CD4-positive, alpha-beta T cell (primary cell): ENCODE results near the gene NDUFS1. TPM values are rescaled to one million over a fixed set of nuclear protein-coding genes. Genes with fewer than 3 reads are reported as not detected.
"Not testable (repeated sequence)": the region's sequence is repeated elsewhere in the genome, so short reads cannot be mapped to it uniquely, and the experiment has no call there.

Source experiments
- ATAC-seq: fragments of 200-7000 bp; cut with Tn5 transposase; one replicate; pipeline ENCODE4 v1.10.0; 2022; ENCODE audit warnings: mild to moderate bottlenecking; ENCODE audit not compliant: poor library complexity
- CTCF ChIA-PET: fragments of 350-600 bp; sonication (Branson Sonifier 250); formaldehyde crosslinking; loops from one replicate; lab custom pipeline; 2021; ENCODE audit warnings: antibody characterized with exemption, inconsistent platforms; lab: Charles Lee
- POLR2A ChIA-PET: fragments of 350-600 bp; sonication (Branson Sonifier 250); formaldehyde crosslinking; loops from one replicate; lab custom pipeline; 2021; ENCODE audit warnings: antibody characterized with exemption, inconsistent platforms; lab: Charles Lee
- DNase-seq, 14 experiments: peaks; one replicate each; pipeline ENCODE4 v3.0.0-alpha.2; 2013 to 2020; ENCODE audit warnings: mixed read lengths in 2 of 14
- H3K27ac ChIP-seq, 2 donors: one replicate each; pipeline versions ENCODE4 v1.5.1 to v1.7.0; 2013; ENCODE audit warnings: low read length in 2 of 2, low read depth in 1 of 2, mild to moderate bottlenecking in 1 of 2
- H3K27me3 ChIP-seq, 2 experiments: 1 replicate in 1 of 2; 2 replicates in 1 of 2; pipeline versions ENCODE4 v1.6.1 to v1.7.0; 2013; ENCODE audit warnings: low read length in 2 of 2, control low read depth in 1 of 2, mild to moderate bottlenecking in 1 of 2, moderate library complexity in 1 of 2; ENCODE audit not compliant: insufficient read depth in 2 of 2, control insufficient read depth in 1 of 2
- H3K36me3 ChIP-seq: one replicate; pipeline ENCODE4 v1.6.1; 2013; ENCODE audit warnings: low read length, control low read depth; ENCODE audit not compliant: insufficient read depth
- H3K4me1 ChIP-seq: one replicate; pipeline ENCODE4 v1.6.1; 2013; ENCODE audit warnings: low read length, control low read depth; ENCODE audit not compliant: insufficient read depth
- H3K4me3 ChIP-seq: one replicate; pipeline ENCODE4 v1.5.1; 2013; ENCODE audit warnings: mild to moderate bottlenecking, low read length, moderate library complexity
- H3K9me3 ChIP-seq, 2 experiments: 1 replicate in 1 of 2; 2 replicates in 1 of 2; pipeline versions ENCODE4 v1.6.1 to v1.7.0; 2013; ENCODE audit warnings: low read length in 2 of 2, mild to moderate bottlenecking in 2 of 2, control low read depth in 1 of 2, moderate library complexity in 1 of 2; ENCODE audit not compliant: control insufficient read depth in 1 of 2, insufficient read depth in 1 of 2
- H3K27ac Mint-ChIP-seq: one replicate; pipeline ENCODE4 v1.8.0; 2020; ENCODE audit warnings: mixed read lengths
- H3K27me3 Mint-ChIP-seq: one replicate; pipeline ENCODE4 v1.8.0; 2021; ENCODE audit warnings: mixed read lengths
- H3K36me3 Mint-ChIP-seq: one replicate; pipeline ENCODE4 v1.8.0; 2021; ENCODE audit warnings: low read depth, mixed read lengths
- H3K4me1 Mint-ChIP-seq: one replicate; pipeline ENCODE4 v1.8.0; 2021; ENCODE audit warnings: low read depth, mixed read lengths
- H3K4me3 Mint-ChIP-seq: one replicate; pipeline ENCODE4 v1.8.0; 2020; ENCODE audit warnings: mild to moderate bottlenecking, mixed read lengths
- H3K9me3 Mint-ChIP-seq: one replicate; pipeline ENCODE4 v1.8.0; 2020; ENCODE audit warnings: mixed read lengths
- CTCF ChIP-seq: fragments of 200-600 bp; IDR thresholded peaks from one replicate; pipeline ENCODE4 v1.8.0; 2022; ENCODE audit warnings: antibody characterized with exemption, mild to moderate bottlenecking
- intact Hi-C, 2 experiments: fragments of 100-400 bp; cut with DNase I in 1 of 2; cut with micrococcal nuclease in 1 of 2; formaldehyde crosslinking; loops; one replicate each; pipeline versions ENCODE4 v1.15.1 to v1.9.0; 2023 to 2025; cut with DNase I, micrococcal nuclease
- polyA plus RNA-seq, 2 donors: library from polyadenylated mRNA; unstranded; fragments of 120-200 nt; gene quantifications; one replicate each; pipeline ENCODE4 v1.2.1, GENCODE V29; 2013
- total RNA-seq, 174 experiments: library from RNA in 2 of 174; stranded (reverse) in 2 of 174; gene quantifications; one replicate each; pipeline ENCODE4 v1.2.3 and lab custom pipeline; 2021 to 2026

Gene NDUFS1
- total RNA-seq: 10 to 100 TPM; 33.4 to 34.3 TPM
- polyA plus RNA-seq (2013, experiment 1 of 2): 31.5 TPM
- 35.8 TPM for polyA plus RNA-seq (2013, experiment 2 of 2)
- total RNA-seq (lab: John Stamatoyannopoulos, UW): 51.1 to 209 (median 124) reads per million in 172 experiments

DNA sequence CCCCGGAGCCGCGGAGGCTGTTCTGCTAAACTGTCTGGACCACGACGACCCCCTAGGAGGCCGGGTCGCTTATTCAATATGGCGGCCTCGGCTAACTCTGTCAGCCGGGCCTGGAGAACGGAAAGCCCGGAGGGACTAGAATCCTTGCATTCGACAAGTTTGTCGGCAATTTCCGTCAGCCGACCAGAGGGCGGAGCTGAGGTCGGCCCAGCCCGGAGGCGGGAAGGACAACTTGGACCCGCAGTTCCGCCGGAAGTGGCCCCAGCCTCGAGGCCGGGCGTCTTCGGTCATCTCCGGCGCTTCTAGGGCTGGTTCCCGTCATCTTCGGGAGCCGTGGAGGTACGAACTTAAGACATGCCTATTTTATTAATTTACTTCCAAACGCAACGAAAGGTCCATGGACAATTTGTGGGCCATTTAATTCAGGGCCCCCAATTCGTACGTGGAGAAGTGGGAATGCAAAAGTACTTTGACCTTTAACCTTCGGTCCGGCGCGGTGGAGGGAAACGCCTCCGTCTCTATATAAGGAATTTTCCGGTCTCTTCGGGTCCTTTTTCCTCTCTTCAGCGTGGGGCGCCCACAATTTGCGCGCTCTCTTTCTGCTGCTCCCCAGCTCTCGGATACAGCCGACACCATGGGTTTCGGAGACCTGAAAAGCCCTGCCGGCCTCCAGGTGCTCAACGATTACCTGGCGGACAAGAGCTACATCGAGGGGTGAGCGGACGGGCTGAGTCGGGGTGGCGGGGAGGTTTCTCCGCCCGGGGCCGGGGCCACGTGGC is at the start of gene NDUFS1, which contains the start of gene EEF1B2:
TSS of gene NDUFS1 (minus strand) at position 99 of the 779 bp plus-strand sequence. CDS start 5,766 bp downstream, outside the sequence.
TSS of gene EEF1B2 (plus strand) at position 550 of the 779 bp plus-strand sequence. CDS start at position 635, 85 bp downstream.
- H3K27me3 Mint-ChIP-seq: no peaks in the 10 kb centered on the region
- Histone ChIP-seq H3K4me1 (peaks cover 39% of the 10 kb centered on the region), H3K27me3 (no peaks in the 10 kb centered on the region), H3K9me3 (no peaks in the 10 kb centered on the region), H3K36me3 (peaks cover 31% of the 10 kb centered on the region), H3K4me3 (peak within 1 kb of the TSS; percentile 82), H3K27ac (peak within 1 kb of the TSS; percentile 85 to 92)
- TF ChIP-seq CTCF: no peak
- peaks cover 71% of the 10 kb centered on the region for H3K36me3 Mint-ChIP-seq
- no peaks in the 10 kb centered on the region for H3K9me3 Mint-ChIP-seq
- intact Hi-C loops: loop anchor here (1.0 to 10.0 kb wide), 8 partner anchors 73 to 1555 kb away; partner anchors contain the start of genes CCNYL1 (in 1 of the 2), CREB1 (in 1 of the 2), FASTKD2 (in 1 of the 2) and INO80D (in 1 of the 2)
- ChIA-PET POLR2A (interaction anchor here (0.5 to 2.3 kb wide), 10 partner anchors 63 to 1466 kb away, joined by 3 to 34 read pairs (median 6); partner anchors contain the start of genes CREB1, FASTKD2, INO80D and MDH1B), CTCF (interaction anchor here (0.6 to 2.0 kb wide), 3 partner anchors 73 to 1314 kb away, joined by 3 to 13 read pairs (median 3); partner anchors contain the start of gene INO80D)
- H3K27ac Mint-ChIP-seq: peak within 1 kb of the TSS; percentile 97
- H3K4me1 Mint-ChIP-seq: peaks cover 71% of the 10 kb centered on the region
- peak within 1 kb of the TSS; percentile 99 for H3K4me3 Mint-ChIP-seq
- DNase-seq (peak; percentile 91 to 99 (median 95)), ATAC-seq (peak; percentile 82)

DNA sequence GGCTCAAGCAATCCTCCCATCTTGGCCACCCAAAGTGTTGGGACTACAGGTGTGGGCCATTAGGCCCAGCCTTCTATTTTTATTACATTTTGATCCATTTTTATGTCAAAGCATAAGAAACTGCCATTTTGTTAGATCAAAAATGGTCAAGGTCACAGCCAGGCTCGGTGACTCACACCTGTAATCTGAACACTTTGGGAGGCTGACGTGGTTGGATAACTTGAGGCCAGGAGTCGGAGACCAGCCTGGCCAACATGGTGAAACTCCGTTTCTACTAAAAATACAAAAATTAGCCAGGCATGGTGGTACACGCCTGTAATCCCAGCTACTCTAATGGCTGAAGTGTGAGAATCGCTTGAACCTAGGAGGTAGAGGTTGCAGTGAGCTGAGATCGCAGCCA is 49.7 kb upstream of the NDUFS1 start:
- intact Hi-C loops: no loop called here
- H3K36me3 ChIP-seq: no peaks in the 10 kb centered on the region
- no peak overlapping the region for H3K4me3 ChIP-seq
- H3K9me3 ChIP-seq: no peaks in the 10 kb centered on the region
- Mint-ChIP-seq H3K4me1 (no peaks in the 10 kb centered on the region), H3K4me3 (no peak overlapping the region), H3K27ac (no peak overlapping the region), H3K9me3 (no peaks in the 10 kb centered on the region), H3K27me3 (peaks cover 10% of the 10 kb centered on the region), H3K36me3 (no peaks in the 10 kb centered on the region)
- no peak for DNase-seq
- no peaks in the 10 kb centered on the region for H3K4me1 ChIP-seq
- no peaks in the 10 kb centered on the region for H3K27me3 ChIP-seq
- ChIA-PET CTCF (no interaction called here), POLR2A (no interaction called here)
- no peak overlapping the region for H3K27ac ChIP-seq
- no peak for TF ChIP-seq CTCF
- no peak for ATAC-seq

- intact Hi-C loops, H3K27me3 ChIP-seq, H3K4me3 ChIP-seq, H3K9me3 ChIP-seq, H3K27ac ChIP-seq, H3K27me3 Mint-ChIP-seq, H3K4me1 ChIP-seq, POLR2A ChIA-PET, DNase-seq, H3K4me1 Mint-ChIP-seq, H3K36me3 Mint-ChIP-seq, ATAC-seq, H3K27ac Mint-ChIP-seq, H3K9me3 Mint-ChIP-seq, H3K36me3 ChIP-seq, H3K4me3 Mint-ChIP-seq: not testable (repeated sequence)
- CTCF ChIA-PET: interaction anchor here (0.7 kb wide), 1 partner anchor 382 kb away, joined by 3 read pairs; no protein-coding TSS in a partner anchor
These were observed 48.1 kb upstream of the NDUFS1 start for GRCh38 chr2:206207316-206207715.
